ENCODE results near the gene SHROOM3.
"Not testable (repeated sequence)": the region's sequence is repeated elsewhere in the genome, so short reads cannot be mapped to it uniquely, and the experiment has no call there.

Gene SHROOM3

DNA sequence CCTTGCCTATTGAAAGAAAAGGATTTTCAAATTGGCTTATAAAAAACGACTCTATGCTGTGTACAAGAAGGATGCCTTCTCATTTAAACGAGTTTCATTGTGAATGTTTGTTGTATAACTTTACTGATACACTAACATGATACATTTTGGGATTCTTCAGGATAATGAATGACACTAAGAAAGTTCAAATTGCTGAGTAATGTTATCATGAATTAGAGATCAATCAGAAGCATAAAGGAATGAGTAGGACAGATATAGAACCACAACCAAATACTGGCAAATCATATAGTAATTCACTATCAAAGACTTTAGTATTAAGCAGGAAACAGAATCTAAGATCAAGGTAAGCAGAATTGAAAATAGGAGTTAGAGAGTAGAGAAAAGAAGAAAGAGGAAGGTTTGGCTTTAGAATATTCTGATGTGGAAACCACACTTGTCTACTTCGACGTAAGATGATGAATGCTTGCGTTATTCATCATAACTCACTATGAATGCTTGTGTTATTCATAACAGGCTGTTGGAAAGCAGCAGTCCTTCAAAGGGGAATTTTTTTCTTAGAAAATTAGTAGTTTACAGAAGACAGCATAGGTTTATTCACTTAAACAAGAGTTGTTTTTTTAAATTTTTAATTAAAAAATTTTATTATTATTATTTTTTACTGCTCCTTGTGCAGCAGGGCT, 27.4 kb upstream of the SHROOM3 start:
- TF ChIP-seq, protein P1, sequence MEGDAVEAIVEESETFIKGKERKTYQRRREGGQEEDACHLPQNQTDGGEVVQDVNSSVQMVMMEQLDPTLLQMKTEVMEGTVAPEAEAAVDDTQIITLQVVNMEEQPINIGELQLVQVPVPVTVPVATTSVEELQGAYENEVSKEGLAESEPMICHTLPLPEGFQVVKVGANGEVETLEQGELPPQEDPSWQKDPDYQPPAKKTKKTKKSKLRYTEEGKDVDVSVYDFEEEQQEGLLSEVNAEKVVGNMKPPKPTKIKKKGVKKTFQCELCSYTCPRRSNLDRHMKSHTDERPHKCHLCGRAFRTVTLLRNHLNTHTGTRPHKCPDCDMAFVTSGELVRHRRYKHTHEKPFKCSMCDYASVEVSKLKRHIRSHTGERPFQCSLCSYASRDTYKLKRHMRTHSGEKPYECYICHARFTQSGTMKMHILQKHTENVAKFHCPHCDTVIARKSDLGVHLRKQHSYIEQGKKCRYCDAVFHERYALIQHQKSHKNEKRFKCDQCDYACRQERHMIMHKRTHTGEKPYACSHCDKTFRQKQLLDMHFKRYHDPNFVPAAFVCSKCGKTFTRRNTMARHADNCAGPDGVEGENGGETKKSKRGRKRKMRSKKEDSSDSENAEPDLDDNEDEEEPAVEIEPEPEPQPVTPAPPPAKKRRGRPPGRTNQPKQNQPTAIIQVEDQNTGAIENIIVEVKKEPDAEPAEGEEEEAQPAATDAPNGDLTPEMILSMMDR (IDR thresholded peaks at IDR 0.05): no peak
- TF ChIP-seq ZFX (IDR thresholded peaks at IDR 0.05; ENCODE audit: borderline replicate concordance): no peak
- H3K27ac ChIP-seq: no peak overlapping the region

DNA sequence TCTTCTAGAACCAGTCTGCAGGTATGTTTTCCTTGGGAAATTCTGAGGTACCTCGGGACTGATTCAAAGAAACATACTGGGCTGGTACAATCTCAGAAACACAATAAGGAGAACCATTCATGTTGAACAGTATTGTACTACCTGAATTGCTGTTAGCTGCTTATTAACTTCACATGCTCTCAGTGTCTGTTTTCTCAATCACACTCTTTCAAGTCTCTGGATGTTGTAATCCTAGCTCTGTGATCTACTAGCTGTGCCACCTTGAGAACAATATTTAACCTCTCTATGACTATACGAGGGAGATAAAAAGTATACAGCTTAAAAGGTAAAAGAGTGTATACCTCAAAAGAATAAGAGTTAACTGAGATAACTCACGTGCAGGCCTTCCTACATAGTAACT, 24.4 kb upstream of the SHROOM3 start:
- TF ChIP-seq, protein P1 (IDR thresholded peaks at IDR 0.05): no peak
- TF ChIP-seq ZFX (IDR thresholded peaks at IDR 0.05; ENCODE audit: borderline replicate concordance): no peak
- H3K27ac ChIP-seq: no peak overlapping the region

DNA sequence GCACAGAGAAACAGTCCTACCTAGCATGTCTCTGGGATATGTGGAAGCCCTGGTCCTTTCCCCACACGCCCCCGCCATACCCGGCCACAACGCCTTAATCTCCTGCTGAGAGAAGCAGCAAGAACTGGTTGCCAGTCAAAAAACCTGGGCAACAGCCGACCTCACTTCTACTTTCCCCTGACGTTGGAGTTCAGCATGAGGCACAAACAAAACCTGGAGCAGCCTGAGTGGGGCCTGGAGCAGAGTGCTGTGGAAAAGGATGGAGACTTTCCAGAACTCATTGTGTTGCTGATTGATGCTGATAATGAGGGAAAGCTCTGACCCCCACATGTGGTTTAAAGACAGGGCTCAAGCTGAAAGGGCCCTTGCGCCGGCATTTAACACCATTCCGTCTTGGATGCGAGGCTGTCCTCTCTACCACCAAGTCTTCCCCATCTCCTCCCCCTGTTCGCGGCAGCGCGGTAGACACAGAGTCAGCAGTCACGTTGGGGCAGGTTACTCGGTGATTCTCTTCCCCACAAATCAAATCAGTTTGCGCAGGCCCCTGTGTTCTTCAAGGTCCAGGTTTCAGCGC, 14.8 kb upstream of the SHROOM3 start:
- H3K27ac ChIP-seq: no peak overlapping the region
- no peak for TF ChIP-seq ZFX (IDR thresholded peaks at IDR 0.05; ENCODE audit: borderline replicate concordance)
- TF ChIP-seq, protein P1 (IDR thresholded peaks at IDR 0.05): no peak

DNA sequence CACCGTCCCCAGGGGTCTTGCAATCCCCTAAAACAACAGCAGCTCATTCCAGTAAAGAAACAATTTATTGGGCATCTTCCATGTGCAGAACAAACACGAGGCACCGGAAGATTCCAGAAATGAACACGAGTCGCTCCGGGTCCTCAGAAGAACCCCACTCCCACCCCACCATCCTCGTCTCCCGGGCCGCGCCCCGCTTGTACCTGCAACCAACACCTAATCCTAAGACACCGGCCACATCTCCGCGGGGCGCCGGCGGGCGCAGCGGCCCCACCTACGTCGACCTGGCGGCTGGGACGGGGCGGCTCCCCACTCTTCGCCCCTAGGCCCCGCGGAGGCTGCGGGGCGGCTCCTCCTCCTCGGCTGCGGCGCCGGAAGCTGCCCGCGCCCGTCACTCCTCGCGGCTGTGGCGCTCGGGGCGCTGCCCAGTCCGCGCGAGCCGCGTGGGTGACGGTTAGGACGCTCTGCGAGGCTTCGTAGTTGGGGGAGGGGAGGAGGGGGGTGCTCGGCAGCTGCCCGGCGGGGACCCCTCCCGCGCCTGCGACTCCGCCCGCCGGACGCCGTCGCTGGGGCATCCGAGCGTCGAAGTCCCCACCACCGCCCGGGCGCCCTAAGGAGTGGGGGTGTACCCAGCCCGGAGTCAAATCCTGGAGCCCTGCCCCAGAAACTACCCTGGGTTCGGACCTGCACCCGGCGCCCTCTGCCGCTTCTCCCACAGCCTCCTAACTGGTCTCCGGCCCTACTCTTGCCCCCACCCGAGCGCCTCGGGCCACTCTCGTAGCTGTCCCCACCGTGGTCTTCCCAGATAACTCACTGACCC, 14.1 kb upstream of the SHROOM3 start, which contains the start of gene CCDC158:
Gene CCDC158 (minus strand): TSS at position 380 of the 820 bp plus-strand sequence. CDS start 17,934 bp downstream, outside the sequence.
- TF ChIP-seq, protein P1 (IDR thresholded peaks at IDR 0.05): no peak
- no peak for TF ChIP-seq ZFX (IDR thresholded peaks at IDR 0.05; ENCODE audit: borderline replicate concordance)
- no peak within 1 kb of the TSS for H3K27ac ChIP-seq

DNA sequence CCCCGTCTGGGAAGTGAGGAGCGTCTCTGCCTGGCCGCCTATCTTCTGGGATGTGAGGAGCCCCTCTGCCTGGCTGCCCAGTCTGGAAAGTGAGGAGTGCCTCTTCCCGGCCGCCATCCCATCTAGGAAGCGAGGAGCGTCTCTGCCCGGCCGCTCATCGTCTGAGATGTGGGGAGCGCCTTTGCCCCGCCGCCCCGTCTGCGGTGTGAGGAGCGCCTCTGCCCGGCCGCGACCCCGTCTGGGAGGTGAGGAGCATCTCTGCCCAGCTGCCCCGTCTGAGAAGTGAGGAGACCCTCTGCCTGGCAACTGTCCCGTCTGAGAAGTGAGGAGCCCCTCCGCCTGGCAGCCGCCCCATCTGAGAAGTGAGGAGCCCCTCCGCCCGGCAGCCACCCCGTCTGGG, 11.9 kb upstream of the SHROOM3 start:
- not testable (repeated sequence) for H3K27ac ChIP-seq

DNA sequence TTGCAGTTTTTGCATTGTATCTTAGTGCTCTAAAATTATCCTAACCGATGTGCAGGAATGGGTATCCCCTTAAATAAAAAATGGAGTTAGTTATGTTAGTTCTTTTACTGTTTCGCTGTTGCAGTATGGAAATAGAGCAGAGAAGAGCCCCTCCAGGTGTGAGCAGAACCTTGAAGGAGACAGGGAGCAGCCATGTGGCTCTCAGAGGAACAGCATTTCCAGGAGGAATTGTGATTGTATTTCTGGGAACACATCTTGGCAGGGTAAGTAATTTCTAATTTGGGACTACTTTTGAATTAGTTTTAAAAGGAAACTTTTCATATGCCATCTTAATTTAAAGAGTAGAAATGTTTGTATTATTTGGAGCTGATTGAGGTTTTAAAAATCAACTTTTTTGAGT, 8.8 kb upstream of the SHROOM3 start:
- no peak overlapping the region for H3K27ac ChIP-seq
- TF ChIP-seq, protein P1 (IDR thresholded peaks at IDR 0.05): peak; percentile 24; the same call in 1 of the 2 replicates
- TF ChIP-seq ZFX (IDR thresholded peaks at IDR 0.05; ENCODE audit: borderline replicate concordance): no peak

DNA sequence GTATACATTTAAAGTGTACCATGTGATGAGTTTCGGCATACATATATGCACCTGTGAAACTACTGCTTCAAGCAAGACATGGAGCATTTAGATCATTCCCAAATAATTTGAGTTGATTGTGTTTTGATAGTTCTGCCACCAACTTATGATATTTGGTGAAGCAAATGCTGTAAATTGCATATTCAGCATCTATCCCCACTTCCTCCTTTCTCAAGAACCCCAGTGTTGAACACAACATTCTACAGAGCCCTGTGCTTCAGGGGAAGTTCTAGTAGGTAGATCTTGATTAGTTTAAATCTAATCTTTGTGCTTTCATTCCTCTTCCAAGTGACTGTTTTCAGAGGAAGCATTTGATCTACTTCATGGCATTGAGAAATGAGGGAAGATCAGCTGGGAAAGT, 5.4 kb upstream of the SHROOM3 start:
- no peak for TF ChIP-seq ZFX (IDR thresholded peaks at IDR 0.05; ENCODE audit: borderline replicate concordance)
- TF ChIP-seq, protein P1 (IDR thresholded peaks at IDR 0.05): no peak
- H3K27ac ChIP-seq: no peak overlapping the region
